ENCODE data around the gene OR11H7. TPM values are rescaled to one million over a fixed set of nuclear protein-coding genes. Genes with fewer than 3 reads are reported as not detected.
"Not testable (repeated sequence)": the region's sequence is repeated elsewhere in the genome, so short reads cannot be mapped to it uniquely, and the experiment has no call there.

The OR11H7 gene
- total RNA-seq, 4 donors from 2014 or later, result not detected

DNA sequence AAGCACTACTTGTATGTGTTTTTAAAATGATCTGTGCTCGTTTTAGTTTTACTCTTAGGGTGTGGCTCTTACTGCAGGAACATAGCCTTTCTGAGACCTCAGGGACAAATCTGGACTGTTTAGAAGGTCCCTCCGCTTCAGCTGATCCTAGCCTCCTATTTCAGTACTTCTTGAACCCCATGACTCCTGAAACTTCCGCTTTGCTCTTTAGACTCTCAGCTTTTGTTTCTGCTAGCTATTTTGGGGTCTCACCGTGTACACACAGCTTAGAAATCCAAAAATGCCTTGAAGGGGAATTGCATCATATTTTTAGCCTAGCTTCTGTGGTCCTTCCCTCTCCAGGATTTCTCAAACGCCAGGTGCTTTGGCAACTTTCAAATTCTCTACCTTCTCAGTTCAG is 29.8 kb upstream of the OR11H7 start:
- no peaks in the 10 kb centered on the region for H3K36me3 ChIP-seq
- no peaks in the 10 kb centered on the region for H3K4me1 ChIP-seq
- WGBS, 2 donors, result 60 to 65% methylated on average over 5 of the region's 5 CpGs
- H3K27ac ChIP-seq, result no peak overlapping the region
- DNase-seq (ENCODE audit: low spot score in 2 of 2), result no peak
- no peak overlapping the region for H3K4me3 ChIP-seq
- H3K9me3 ChIP-seq, result no peaks in the 10 kb centered on the region
- H3K27me3 ChIP-seq, result no peaks in the 10 kb centered on the region
- TF ChIP-seq CTCF (IDR thresholded peaks at IDR 0.05), result no peak

GRCh38 chr14:20204721-20205120 is 24.1 kb upstream of the OR11H7 start:
- 59 to 60% methylated on average over 3 of the region's 3 CpGs for WGBS, 2 donors
- no peaks in the 10 kb centered on the region for H3K27me3 ChIP-seq
- TF ChIP-seq EP300 (IDR thresholded peaks at IDR 0.05), result no peak
- no peak for TF ChIP-seq POLR2A (IDR thresholded peaks at IDR 0.05)
- TF ChIP-seq CTCF (IDR thresholded peaks at IDR 0.05), result no peak
- H3K27ac ChIP-seq, result no peak overlapping the region
- H3K4me1 ChIP-seq, result no peaks in the 10 kb centered on the region
- no peak overlapping the region for H3K4me3 ChIP-seq
- H3K36me3 ChIP-seq, result no peaks in the 10 kb centered on the region
- no peak for DNase-seq (ENCODE audit: low spot score in 2 of 2)
- H3K9me3 ChIP-seq, result no peaks in the 10 kb centered on the region

- H3K4me3 ChIP-seq, result no peak overlapping the region
- WGBS, 2 donors, result 71 to 95% methylated on average over 2 of the region's 2 CpGs
- no peak overlapping the region for H3K27ac ChIP-seq
- DNase-seq (ENCODE audit: low spot score in 2 of 2), result no peak
- H3K4me1 ChIP-seq, result no peaks in the 10 kb centered on the region
- no peaks in the 10 kb centered on the region for H3K27me3 ChIP-seq
- TF ChIP-seq CTCF (IDR thresholded peaks at IDR 0.05), result no peak
- TF ChIP-seq POLR2A (IDR thresholded peaks at IDR 0.05), result no peak
- no peak for TF ChIP-seq EP300 (IDR thresholded peaks at IDR 0.05)
- H3K9me3 ChIP-seq, result peaks cover 0 to 3% (median 0%) of the 10 kb centered on the region in 4 donors
- H3K36me3 ChIP-seq, result no peaks in the 10 kb centered on the region
Measured at GRCh38 chr14:20209595-20209994, 19.2 kb upstream of the OR11H7 start.

DNA sequence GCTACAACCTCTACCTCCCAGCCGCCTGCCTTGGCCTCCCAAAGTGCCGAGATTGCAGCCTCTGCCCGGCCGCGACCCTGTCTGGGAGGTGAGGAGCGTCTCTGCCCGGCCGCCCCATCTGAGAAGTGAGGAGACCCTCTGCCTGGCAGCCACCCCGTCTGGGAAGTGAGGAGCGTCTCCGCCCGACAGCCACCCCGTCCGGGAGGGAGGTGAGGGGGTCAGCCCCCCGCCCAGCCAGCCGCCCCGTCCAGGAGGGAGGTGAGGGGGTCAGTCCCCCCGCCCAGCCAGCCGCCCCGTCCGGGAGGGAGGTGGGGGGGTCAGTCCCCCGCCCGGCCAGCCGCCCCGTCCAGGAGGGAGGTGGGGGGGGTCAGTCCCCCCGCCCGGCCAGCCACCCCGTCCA is 16.4 kb upstream of the OR11H7 start:
- H3K4me1 ChIP-seq, result not testable (repeated sequence)
- 98% methylated on average over 11 of the region's 28 CpGs; no CpG with 5 or more reads in 1 of the 2 donors for WGBS, 2 donors

GRCh38 chr14:20215196-20215595 is 13.6 kb upstream of the OR11H7 start:
- Histone ChIP-seq H3K36me3 (no peaks in the 10 kb centered on the region), H3K27me3 (no peaks in the 10 kb centered on the region), H3K4me3 (no peak overlapping the region), H3K9me3 (peaks cover 0 to 11% (median 0%) of the 10 kb centered on the region in 4 donors), H3K27ac (no peak overlapping the region), H3K4me1 (no peaks in the 10 kb centered on the region)
- DNase-seq (ENCODE audit: low spot score in 2 of 2), result no peak
- 44 to 90% methylated on average over 2 of the region's 2 CpGs for WGBS, 2 donors
- TF ChIP-seq EP300 (IDR thresholded peaks at IDR 0.05) (no peak), CTCF (IDR thresholded peaks at IDR 0.05) (no peak), POLR2A (IDR thresholded peaks at IDR 0.05) (no peak)

More for the DNA sequence above, 16.4 kb upstream of the OR11H7 start:
- not testable (repeated sequence) for H3K36me3 ChIP-seq; H3K27ac ChIP-seq; DNase-seq (ENCODE audit: low spot score in 2 of 2); H3K4me3 ChIP-seq; H3K27me3 ChIP-seq
- peaks cover 0 to 11% (median 0%) of the 10 kb centered on the region in 4 donors for H3K9me3 ChIP-seq

DNA sequence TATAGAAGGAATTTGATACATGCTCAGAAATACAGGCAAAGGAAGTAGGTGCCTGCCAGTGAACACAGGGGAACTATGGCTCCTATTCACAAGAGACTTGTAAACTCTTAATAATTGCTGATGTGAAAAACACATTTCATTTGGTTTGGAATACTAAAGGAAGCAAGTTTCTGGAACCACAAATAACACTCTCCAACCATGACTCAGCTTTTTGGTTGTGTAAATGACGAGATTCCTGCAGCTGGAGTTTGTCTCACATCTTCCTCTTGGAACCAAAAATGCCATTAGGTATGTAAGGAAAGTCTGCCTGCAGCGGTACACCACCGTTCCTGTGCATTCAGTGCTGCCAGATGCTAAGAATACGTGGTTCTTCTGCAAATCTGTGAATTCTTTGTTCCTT is 9.7 kb upstream of the OR11H7 start:
- TF ChIP-seq POLR2A (IDR thresholded peaks at IDR 0.05) (no peak), EP300 (IDR thresholded peaks at IDR 0.05) (no peak), CTCF (IDR thresholded peaks at IDR 0.05) (no peak)
- H3K9me3 ChIP-seq, result peaks cover 0 to 8% (median 0%) of the 10 kb centered on the region in 4 donors
- no peaks in the 10 kb centered on the region for H3K4me1 ChIP-seq
- no peak for DNase-seq (ENCODE audit: low spot score in 2 of 2)
- no peaks in the 10 kb centered on the region for H3K36me3 ChIP-seq
- 50 to 57% methylated on average over 4 of the region's 4 CpGs for WGBS, 2 donors
- H3K27me3 ChIP-seq, result no peaks in the 10 kb centered on the region
- H3K27ac ChIP-seq, result no peak overlapping the region
- H3K4me3 ChIP-seq, result no peak overlapping the region
